22Rv1 (cell line): ENCODE results near the gene SH3RF1.

ENCODE experiments used
- ZFX ChIP-seq: fragments of 450-650 bp; IDR thresholded peaks from 2 replicates; pipeline ENCODE4 v1.6.1; 2017; ENCODE audit warnings: antibody characterized with exemption, borderline replicate concordance
- TF ChIP-seq, protein P1 (sequence below): fragments of 450-650 bp; IDR thresholded peaks from 2 replicates; pipeline ENCODE4 v1.5.1; 2017; ENCODE audit warnings: mild to moderate bottlenecking

DNA sequence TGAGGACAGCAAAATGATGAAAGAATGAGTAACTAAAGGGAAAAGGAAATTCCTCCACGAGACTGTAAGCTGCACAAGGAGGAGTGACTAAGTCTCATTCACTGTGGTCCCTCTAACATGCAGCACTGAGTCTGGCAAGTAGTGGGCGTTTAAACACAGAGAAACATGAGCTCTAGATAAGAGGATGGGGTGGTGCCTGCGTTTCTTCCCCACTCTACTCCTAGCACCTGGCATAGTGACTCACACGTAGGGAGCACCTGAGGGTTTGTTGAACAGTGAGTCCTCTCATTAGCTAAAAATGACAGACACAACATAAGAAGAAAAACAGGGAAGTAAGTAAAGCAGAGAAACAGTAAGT, 154.9 kb downstream of the SH3RF1 start:
- TF ChIP-seq, protein P1, sequence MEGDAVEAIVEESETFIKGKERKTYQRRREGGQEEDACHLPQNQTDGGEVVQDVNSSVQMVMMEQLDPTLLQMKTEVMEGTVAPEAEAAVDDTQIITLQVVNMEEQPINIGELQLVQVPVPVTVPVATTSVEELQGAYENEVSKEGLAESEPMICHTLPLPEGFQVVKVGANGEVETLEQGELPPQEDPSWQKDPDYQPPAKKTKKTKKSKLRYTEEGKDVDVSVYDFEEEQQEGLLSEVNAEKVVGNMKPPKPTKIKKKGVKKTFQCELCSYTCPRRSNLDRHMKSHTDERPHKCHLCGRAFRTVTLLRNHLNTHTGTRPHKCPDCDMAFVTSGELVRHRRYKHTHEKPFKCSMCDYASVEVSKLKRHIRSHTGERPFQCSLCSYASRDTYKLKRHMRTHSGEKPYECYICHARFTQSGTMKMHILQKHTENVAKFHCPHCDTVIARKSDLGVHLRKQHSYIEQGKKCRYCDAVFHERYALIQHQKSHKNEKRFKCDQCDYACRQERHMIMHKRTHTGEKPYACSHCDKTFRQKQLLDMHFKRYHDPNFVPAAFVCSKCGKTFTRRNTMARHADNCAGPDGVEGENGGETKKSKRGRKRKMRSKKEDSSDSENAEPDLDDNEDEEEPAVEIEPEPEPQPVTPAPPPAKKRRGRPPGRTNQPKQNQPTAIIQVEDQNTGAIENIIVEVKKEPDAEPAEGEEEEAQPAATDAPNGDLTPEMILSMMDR = no peak
- no peak for TF ChIP-seq ZFX
